ENCODE measurements around the gene CAMTA1.
"Not testable (repeated sequence)": the region's sequence is repeated elsewhere in the genome, so short reads cannot be mapped to it uniquely, and the experiment has no call there.

The CAMTA1 gene

GRCh38 chr1:7692005-7692404, 906.8 kb downstream of the CAMTA1 start:
- FAIRE-seq (no peak), DNase-seq (ENCODE audit: insufficient read length, low spot score) (no peak)
- no peak for TF ChIP-seq CTCF (IDR thresholded peaks at IDR 0.05; ENCODE audit: insufficient read depth, missing control alignments)

- not testable (repeated sequence) for DNase-seq (ENCODE audit: insufficient read length, low spot score); FAIRE-seq
These were observed 907.8 kb downstream of the CAMTA1 start for GRCh38 chr1:7693037-7693436.

- DNase-seq (ENCODE audit: insufficient read length, low spot score) (no peak), FAIRE-seq (no peak)
- TF ChIP-seq CTCF (IDR thresholded peaks at IDR 0.05; ENCODE audit: insufficient read depth, missing control alignments) = no peak
These were observed 908.4 kb downstream of the CAMTA1 start for GRCh38 chr1:7693662-7694061.

GRCh38 chr1:7694600-7695496, 909.6 kb downstream of the CAMTA1 start:
- no peak for TF ChIP-seq CTCF (IDR thresholded peaks at IDR 0.05; ENCODE audit: insufficient read depth, missing control alignments)
- DNase-seq (ENCODE audit: insufficient read length, low spot score) = no peak
- FAIRE-seq = no peak

- DNase-seq (ENCODE audit: insufficient read length, low spot score) (no peak), FAIRE-seq (no peak)
- no peak for TF ChIP-seq CTCF (IDR thresholded peaks at IDR 0.05; ENCODE audit: insufficient read depth, missing control alignments)
These were observed 910.4 kb downstream of the CAMTA1 start for GRCh38 chr1:7695497-7696117.

- no peak for TF ChIP-seq CTCF (IDR thresholded peaks at IDR 0.05; ENCODE audit: insufficient read depth, missing control alignments)
- FAIRE-seq (no peak), DNase-seq (ENCODE audit: insufficient read length, low spot score) (no peak)
These were observed 913.4 kb downstream of the CAMTA1 start for GRCh38 chr1:7698641-7699040.

GRCh38 chr1:7702365-7702764, 917.1 kb downstream of the CAMTA1 start:
- DNase-seq (ENCODE audit: insufficient read length, low spot score) (no peak), FAIRE-seq (no peak)
- no peak for TF ChIP-seq CTCF (IDR thresholded peaks at IDR 0.05; ENCODE audit: insufficient read depth, missing control alignments)
